Neural crest cell (in vitro differentiated cells): Measurements from ENCODE around the gene CELF6. TPM values are rescaled to one million over a fixed set of nuclear protein-coding genes. Genes with fewer than 3 reads are reported as not detected.

Experiments
- DNase-seq: peaks from one replicate; pipeline ENCODE4 v3.0.0; 2021; ENCODE audit warnings: low read depth, mixed read lengths, low spot score
- H3K27ac Mint-ChIP-seq: one replicate; pipeline ENCODE4 v1.8.0; 2021; ENCODE audit warnings: mild to moderate bottlenecking, mixed read lengths; ENCODE audit not compliant: unreplicated experiment
- H3K27me3 Mint-ChIP-seq: 2 replicates; pipeline ENCODE4 v1.8.0; 2021; ENCODE audit warnings: low read depth, mild to moderate bottlenecking, mixed read lengths
- H3K36me3 Mint-ChIP-seq: 2 replicates; pipeline ENCODE4 v1.8.0; 2021; ENCODE audit warnings: low read depth, mild to moderate bottlenecking, mixed read lengths
- H3K4me1 Mint-ChIP-seq: 2 replicates; pipeline ENCODE4 v1.8.0; 2021; ENCODE audit warnings: mixed read lengths
- H3K4me3 Mint-ChIP-seq: one replicate; pipeline ENCODE4 v1.8.0; 2021; ENCODE audit warnings: mild to moderate bottlenecking, mixed read lengths
- H3K9me3 Mint-ChIP-seq: 2 replicates; pipeline ENCODE4 v1.8.0; 2021; ENCODE audit warnings: mixed read lengths
- CTCF ChIP-seq: fragments of 200-600 bp; sonication (generic); conservative IDR thresholded peaks from 2 replicates; pipeline ENCODE4 v1.5.0; 2021; ENCODE audit warnings: antibody characterized with exemption, mild to moderate bottlenecking
- total RNA-seq: library from RNA; stranded (reverse); gene quantifications from 2 replicates; pipeline ENCODE4 v1.2.1, GENCODE V29; 2021

Gene CELF6
- total RNA-seq, 1 donor from 2014 or later = 1.3 TPM

- Mint-ChIP-seq H3K27ac (no peak overlapping the region), H3K27me3 (no peaks in the 10 kb centered on the region), H3K4me1 (no peaks in the 10 kb centered on the region), H3K9me3 (no peaks in the 10 kb centered on the region), H3K4me3 (no peak overlapping the region), H3K36me3 (peaks cover 3% of the 10 kb centered on the region)
- no peak for TF ChIP-seq CTCF
- DNase-seq = no peak
Measured at GRCh38 chr15:72344602-72345001, 24.6 kb upstream of the CELF6 start.

GRCh38 chr15:72342385-72342784 is 22.4 kb upstream of the CELF6 start:
- Mint-ChIP-seq H3K4me3 (no peak overlapping the region), H3K9me3 (no peaks in the 10 kb centered on the region), H3K27me3 (no peaks in the 10 kb centered on the region), H3K4me1 (no peaks in the 10 kb centered on the region), H3K36me3 (peaks cover 3% of the 10 kb centered on the region), H3K27ac (no peak overlapping the region)
- DNase-seq = no peak
- peak; percentile 50 for TF ChIP-seq CTCF

- peak; percentile 49 for TF ChIP-seq CTCF
- Mint-ChIP-seq H3K27ac (peak overlapping the region; percentile 88), H3K36me3 (peaks cover 3% of the 10 kb centered on the region)
Measured at GRCh38 chr15:72341361-72341760, 21.4 kb upstream of the CELF6 start.

GRCh38 chr15:72340366-72340765 is 20.4 kb upstream of the CELF6 start:
- H3K36me3 Mint-ChIP-seq = peaks cover 3% of the 10 kb centered on the region
- H3K4me3 Mint-ChIP-seq = no peak overlapping the region
- no peaks in the 10 kb centered on the region for H3K4me1 Mint-ChIP-seq
- no peak overlapping the region for H3K27ac Mint-ChIP-seq
- TF ChIP-seq CTCF = no peak
- no peak for DNase-seq
- no peaks in the 10 kb centered on the region for H3K27me3 Mint-ChIP-seq
- no peaks in the 10 kb centered on the region for H3K9me3 Mint-ChIP-seq

More at GRCh38 chr15:72341361-72341760, 21.4 kb upstream of the CELF6 start:
- Mint-ChIP-seq H3K27me3 (no peaks in the 10 kb centered on the region), H3K4me3 (no peak overlapping the region), H3K9me3 (no peaks in the 10 kb centered on the region), H3K4me1 (no peaks in the 10 kb centered on the region)
- peak; percentile 28 for DNase-seq

- H3K27ac Mint-ChIP-seq = no peak overlapping the region
- DNase-seq = no peak
- H3K4me1 Mint-ChIP-seq = no peaks in the 10 kb centered on the region
- H3K4me3 Mint-ChIP-seq = no peak overlapping the region
- no peaks in the 10 kb centered on the region for H3K27me3 Mint-ChIP-seq
- no peaks in the 10 kb centered on the region for H3K9me3 Mint-ChIP-seq
- TF ChIP-seq CTCF = no peak
- no peaks in the 10 kb centered on the region for H3K36me3 Mint-ChIP-seq
Measured at GRCh38 chr15:72339777-72340177, 19.8 kb upstream of the CELF6 start.
